ENCODE data around the gene VTI1A. TPM values are rescaled to one million over a fixed set of nuclear protein-coding genes. Genes with fewer than 3 reads are reported as not detected.

VTI1A gene
- total and polyA plus RNA-seq, 9 of the 15 experiments (the other 6 are each of a cell fraction or from before 2014, with no cell fraction given): 9.3 to 21.4 (median 16.0) TPM

GRCh38 chr10:112739592-112740353 lies 292.8 kb downstream of the VTI1A start (continued):
- TF ChIP-seq BRF2 (IDR thresholded peaks at IDR 0.05; ENCODE audit: borderline replicate concordance, insufficient read depth, insufficient read length) (no peak), TEAD2 (tag; IDR thresholded peaks at IDR 0.05) (no peak), ZNF655 (CRISPR knock-in tag; IDR thresholded peaks at IDR 0.05) (no peak), CC2D1A (IDR thresholded peaks at IDR 0.05) (no peak), STAT5A (IDR thresholded peaks at IDR 0.05; ENCODE audit: borderline replicate concordance, low read length) (no peak), DIDO1 (tag; IDR thresholded peaks at IDR 0.05; ENCODE audit: low read depth) (no peak)

- CTCF ChIA-PET (ENCODE audit: low intra/inter-chr PET ratio): no interaction called here
- Histone ChIP-seq H3K9me1 (ENCODE audit: control insufficient read depth, insufficient read depth, low read length) (no peaks in the 10 kb centered on the region), H2AFZ (ENCODE audit: low read depth, low read length) (no peak overlapping the region), H3K36me3 (ENCODE audit: control insufficient read depth, insufficient read depth, low read length) (no peaks in the 10 kb centered on the region), H3K79me2 (ENCODE audit: control insufficient read depth, insufficient read depth, low read length) (no peaks in the 10 kb centered on the region), H3K9me3 (replicated peaks; ENCODE audit: control insufficient read depth, insufficient read depth, low read depth, low read length) (no peaks in the 10 kb centered on the region), H3K27ac (ENCODE audit: extremely low read depth, low read depth, low read length) (no peak overlapping the region), H4K20me1 (replicated peaks; ENCODE audit: control insufficient read depth, insufficient read depth, low read length) (no peaks in the 10 kb centered on the region), H3K4me2 (ENCODE audit: insufficient read depth, low read length) (no peak overlapping the region), H3K4me3 (no peak overlapping the region), H3K4me1 (replicated peaks in 1 of 2; ENCODE audit: control insufficient read depth in 2 of 2, insufficient read depth in 2 of 2, low read length in 2 of 2) (no peaks in the 10 kb centered on the region), H3K27me3 (ENCODE audit: control insufficient read depth in 2 of 2, insufficient read depth in 2 of 2, low read length in 2 of 2) (no peaks in the 10 kb centered on the region), H3K9ac (ENCODE audit: insufficient read depth in 1 of 2, low read depth in 2 of 2, low read length in 2 of 2) (no peak overlapping the region)
- no TSS peak for BruUV-seq (replicated peaks)
- intact Hi-C loops (cut with micrococcal nuclease) (no loop called here), in situ Hi-C loops (cut with MboI) (no loop called here)
- DNase-seq (ENCODE audit: extremely low read depth in 1 of 4, low spot score in 3 of 4) (no peak), ATAC-seq (no peak), FAIRE-seq (no peak)
- WGBS (ENCODE audit: insufficient coverage, low coverage, missing lambda C conversion rate): 59% methylated on average over 3 of the region's 3 CpGs
- POLR2A ChIA-PET: no interaction called here
- TF ChIP-seq NFIC (IDR thresholded peaks at IDR 0.05) (peak; percentile 23; the same call in 1 of the 2 replicates), POLR2AphosphoS2 (IDR thresholded peaks at IDR 0.05; ENCODE audit: low read length) (no peak)
Measured at GRCh38 chr10:112741830-112742402, 294.9 kb downstream of the VTI1A start.

Data from K562 (cell line).